OCI-LY1 (cell line): Measurements from ENCODE around the gene NIPAL3.
A peak's percentile ranks its signal among the peaks of the same experiment; 100 is the strongest.

Source experiments
- H2AFZ ChIP-seq: fragments of 200-600 bp; sonication (generic), shearing (Covaris generic); 2 replicates; pipeline ENCODE4 v1.6.0; 2014; ENCODE audit warnings: antibody characterized with exemption, mild to moderate bottlenecking, low read length
- H3F3A ChIP-seq: fragments of 200-600 bp; sonication (generic), shearing (Covaris generic); 2 replicates; pipeline ENCODE4 v1.6.0; 2014; ENCODE audit warnings: mild to moderate bottlenecking, antibody characterized with exemption, low read length, moderate library complexity; ENCODE audit not compliant: insufficient read depth
- H3K27ac ChIP-seq: fragments of 200-600 bp; sonication (generic); 2 replicates; pipeline ENCODE4 v1.5.1; 2014; ENCODE audit warnings: low read length, mixed run types, mild to moderate bottlenecking, low read depth; ENCODE audit not compliant: poor library complexity, severe bottlenecking
- H3K27me3 ChIP-seq: fragments of 200-600 bp; sonication (generic); 2 replicates; pipeline ENCODE4 v1.6.0; 2014; ENCODE audit warnings: antibody characterized with exemption, mild to moderate bottlenecking, low read length, moderate library complexity; ENCODE audit not compliant: insufficient read depth
- H3K36me3 ChIP-seq: fragments of 200-600 bp; sonication (generic); 2 replicates; pipeline ENCODE4 v1.6.1; 2014; ENCODE audit warnings: mild to moderate bottlenecking, antibody characterized with exemption, low read length, moderate library complexity, mixed read lengths; ENCODE audit not compliant: insufficient read depth
- H3K4me1 ChIP-seq: fragments of 200-600 bp; sonication (generic); 2 replicates; pipeline ENCODE4 v1.5.1; 2014; ENCODE audit warnings: mild to moderate bottlenecking, low read length, moderate library complexity; ENCODE audit not compliant: insufficient read depth, severe bottlenecking
- H3K4me2 ChIP-seq: fragments of 200-600 bp; sonication (generic), shearing (Covaris generic); 2 replicates; pipeline ENCODE4 v1.6.1; 2014; ENCODE audit warnings: low read length
- H3K4me3 ChIP-seq: fragments of 200-600 bp; sonication (generic); 2 replicates; pipeline ENCODE4 v1.5.1; 2014; ENCODE audit warnings: low read length, low read depth, mild to moderate bottlenecking, mixed read lengths; ENCODE audit not compliant: poor library complexity, severe bottlenecking
- H3K79me2 ChIP-seq: fragments of 200-600 bp; shearing (Covaris generic); 2 replicates; pipeline ENCODE4 v1.6.1; 2016; ENCODE audit warnings: mixed run types, low read length, mixed read lengths; ENCODE audit not compliant: insufficient read depth
- H3K9ac ChIP-seq: fragments of 200-600 bp; sonication (generic), shearing (Covaris generic); 2 replicates; pipeline ENCODE4 v1.6.1; 2014; ENCODE audit warnings: mild to moderate bottlenecking, low read length, mixed read lengths
- H3K9me2 ChIP-seq: fragments of 200-600 bp; sonication (generic), shearing (Covaris generic); 2 replicates; pipeline ENCODE4 v1.6.1; 2014; ENCODE audit warnings: low read depth, mild to moderate bottlenecking, low read length, mixed read lengths
- H3K9me3 ChIP-seq: fragments of 200-600 bp; shearing (Covaris generic); 2 replicates; pipeline ENCODE4 v1.6.1; 2014; ENCODE audit warnings: low read length, mixed read lengths
- H4K20me1 ChIP-seq: fragments of 200-600 bp; sonication (generic), shearing (Covaris generic); 2 replicates; pipeline ENCODE4 v1.6.0; 2016; ENCODE audit warnings: mild to moderate bottlenecking, low read length; ENCODE audit not compliant: insufficient read depth
- EZH2 ChIP-seq: fragments of 200-600 bp; sonication (generic), shearing (Covaris generic); IDR thresholded peaks from 2 replicates; pipeline ENCODE4 v1.8.0; 2017; ENCODE audit warnings: borderline replicate concordance, mixed run types, mild to moderate bottlenecking, antibody characterized with exemption, low read length, moderate library complexity, mixed read lengths
- TF ChIP-seq, protein P1 (sequence below): fragments of 200-600 bp; sonication (generic), shearing (Covaris generic); IDR thresholded peaks from 2 replicates; pipeline ENCODE4 v1.5.1; 2017; ENCODE audit warnings: mild to moderate bottlenecking, antibody characterized with exemption, low read length, moderate library complexity, mixed read lengths

The NIPAL3 gene

DNA sequence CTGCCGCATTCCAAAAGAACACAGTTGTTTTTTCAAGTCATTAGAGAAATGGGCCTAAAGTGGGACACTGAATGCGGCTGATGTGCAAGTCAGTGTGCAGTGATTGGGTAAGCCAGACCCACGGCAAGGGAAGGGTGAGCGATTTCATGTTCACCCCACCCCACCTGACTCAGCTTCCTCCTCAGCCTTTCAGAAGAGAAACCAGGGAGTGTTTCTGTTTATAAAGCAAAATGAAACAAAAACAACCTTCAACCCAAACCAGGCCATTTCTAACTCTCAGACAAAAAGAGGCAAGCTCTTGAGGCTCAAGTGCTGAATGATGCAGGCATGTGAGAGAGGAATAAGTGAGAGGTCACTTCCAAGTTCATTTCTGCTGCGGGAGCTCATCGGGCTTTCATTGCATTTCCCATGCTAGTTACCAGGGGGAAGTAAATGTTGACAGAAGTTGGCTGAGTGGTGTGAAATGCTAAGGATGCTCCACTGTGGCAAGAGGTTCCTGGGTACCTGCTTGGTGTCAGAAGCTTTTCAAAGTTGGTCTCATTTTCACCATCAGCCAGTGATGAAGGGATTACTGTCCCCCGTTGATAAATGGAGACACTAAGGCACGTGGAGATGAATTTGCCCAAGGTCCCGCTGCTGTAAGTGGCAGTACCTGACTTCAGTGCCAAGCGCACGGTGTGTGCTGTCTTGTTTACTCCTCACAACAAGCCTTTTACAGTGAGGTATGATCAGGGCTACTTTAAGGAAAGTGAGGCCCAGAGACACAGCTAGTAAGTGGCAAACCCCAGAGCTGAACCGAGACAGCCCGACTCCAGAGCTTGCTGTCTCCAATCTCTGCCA, 31.1 kb upstream of the NIPAL3 start:
- H3K27ac ChIP-seq: no peak overlapping the region

DNA sequence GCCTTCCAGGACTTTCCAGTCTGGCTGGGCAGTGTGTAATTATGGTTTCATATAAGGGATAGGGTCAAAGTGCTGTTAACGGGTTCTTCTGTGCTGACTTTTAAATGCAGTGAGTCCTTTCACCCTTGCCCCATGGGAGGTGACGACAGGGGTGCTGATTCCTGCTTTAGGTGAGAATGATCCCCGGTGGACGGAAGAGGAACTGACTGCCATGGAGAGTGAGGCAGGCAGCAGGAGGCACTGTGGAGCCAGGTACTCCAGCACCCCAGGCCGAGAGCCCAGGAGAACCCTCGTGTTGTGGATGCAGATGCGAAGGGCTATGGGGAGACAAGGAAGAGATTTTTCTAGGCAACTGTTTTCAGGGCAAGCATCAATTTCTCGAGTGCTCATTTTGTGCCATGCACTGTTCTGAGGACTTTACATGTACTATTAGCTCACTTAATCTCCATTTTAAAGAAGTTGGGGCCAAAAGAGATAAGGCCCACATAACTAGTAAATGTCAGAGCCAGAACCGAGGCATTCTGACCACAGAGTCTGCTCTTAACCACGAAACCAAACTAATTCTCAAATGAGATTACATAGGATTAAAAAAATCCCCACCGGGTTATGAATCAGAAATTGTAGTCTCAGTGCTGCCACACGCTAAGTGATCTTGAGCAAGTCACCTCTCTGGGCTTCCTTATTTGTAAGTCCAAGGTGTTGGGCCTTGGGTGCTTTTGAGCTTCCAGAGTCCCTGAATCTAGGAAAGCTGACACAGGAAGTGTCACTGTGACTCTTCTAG, 30.3 kb upstream of the NIPAL3 start:
- Histone ChIP-seq H3K4me1 (peaks cover 27% of the 10 kb centered on the region), H3K36me3 (no peaks in the 10 kb centered on the region; the same call in 1 of the 2 replicates), H3K4me3 (no peak overlapping the region), H3K27me3 (no peaks in the 10 kb centered on the region), H2AFZ (no peak overlapping the region), H3K9me3 (no peaks in the 10 kb centered on the region), H3K27ac (peak overlapping the region; percentile 48), H3K9me2 (no peaks in the 10 kb centered on the region), H3F3A (no peaks in the 10 kb centered on the region), H4K20me1 (no peaks in the 10 kb centered on the region), H3K4me2 (no peak overlapping the region; the same call in 1 of the 2 replicates), H3K79me2 (no peaks in the 10 kb centered on the region), H3K9ac (no peak overlapping the region)
- TF ChIP-seq, protein P1, sequence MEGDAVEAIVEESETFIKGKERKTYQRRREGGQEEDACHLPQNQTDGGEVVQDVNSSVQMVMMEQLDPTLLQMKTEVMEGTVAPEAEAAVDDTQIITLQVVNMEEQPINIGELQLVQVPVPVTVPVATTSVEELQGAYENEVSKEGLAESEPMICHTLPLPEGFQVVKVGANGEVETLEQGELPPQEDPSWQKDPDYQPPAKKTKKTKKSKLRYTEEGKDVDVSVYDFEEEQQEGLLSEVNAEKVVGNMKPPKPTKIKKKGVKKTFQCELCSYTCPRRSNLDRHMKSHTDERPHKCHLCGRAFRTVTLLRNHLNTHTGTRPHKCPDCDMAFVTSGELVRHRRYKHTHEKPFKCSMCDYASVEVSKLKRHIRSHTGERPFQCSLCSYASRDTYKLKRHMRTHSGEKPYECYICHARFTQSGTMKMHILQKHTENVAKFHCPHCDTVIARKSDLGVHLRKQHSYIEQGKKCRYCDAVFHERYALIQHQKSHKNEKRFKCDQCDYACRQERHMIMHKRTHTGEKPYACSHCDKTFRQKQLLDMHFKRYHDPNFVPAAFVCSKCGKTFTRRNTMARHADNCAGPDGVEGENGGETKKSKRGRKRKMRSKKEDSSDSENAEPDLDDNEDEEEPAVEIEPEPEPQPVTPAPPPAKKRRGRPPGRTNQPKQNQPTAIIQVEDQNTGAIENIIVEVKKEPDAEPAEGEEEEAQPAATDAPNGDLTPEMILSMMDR: peak; percentile 69
- no peak for TF ChIP-seq EZH2

More for the DNA sequence above, 31.1 kb upstream of the NIPAL3 start:
- Histone ChIP-seq H3K4me2 (no peak overlapping the region), H3K4me1 (peaks cover 27% of the 10 kb centered on the region), H3K9ac (no peak overlapping the region), H3K9me3 (no peaks in the 10 kb centered on the region), H3F3A (no peaks in the 10 kb centered on the region), H3K4me3 (no peak overlapping the region), H2AFZ (no peak overlapping the region), H3K9me2 (no peaks in the 10 kb centered on the region), H3K27me3 (no peaks in the 10 kb centered on the region), H3K36me3 (no peaks in the 10 kb centered on the region; the same call in 1 of the 2 replicates), H4K20me1 (no peaks in the 10 kb centered on the region), H3K79me2 (no peaks in the 10 kb centered on the region)
- TF ChIP-seq, protein P1: no peak
- TF ChIP-seq EZH2: no peak

DNA sequence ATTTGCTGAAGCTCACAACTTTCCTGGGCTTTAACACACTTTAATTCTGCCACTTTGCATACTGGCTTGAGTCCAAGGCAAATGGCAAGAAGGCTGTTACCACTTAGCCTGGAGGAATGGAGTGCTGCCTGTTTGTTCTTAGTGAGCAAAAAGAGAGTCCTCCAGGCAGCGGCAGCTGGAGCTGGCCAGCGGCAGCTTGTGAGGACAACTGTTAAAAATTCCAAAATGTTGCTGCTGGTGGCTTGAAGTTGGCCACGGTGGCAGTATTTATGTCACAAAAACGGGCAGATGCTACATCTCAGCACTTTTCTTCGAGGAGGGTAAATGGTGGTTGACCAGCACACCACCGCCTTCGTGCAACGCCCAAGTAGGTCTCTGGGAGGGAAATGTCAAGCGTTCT, 29.4 kb upstream of the NIPAL3 start:
- no peak for TF ChIP-seq EZH2
- TF ChIP-seq, protein P1: no peak
- Histone ChIP-seq H3K27me3 (no peaks in the 10 kb centered on the region), H3K4me1 (peaks cover 31% of the 10 kb centered on the region), H3K4me3 (no peak overlapping the region), H3K9me3 (no peaks in the 10 kb centered on the region), H3K4me2 (peak overlapping the region; percentile 15; the same call in 1 of the 2 replicates), H2AFZ (no peak overlapping the region), H3K9me2 (no peaks in the 10 kb centered on the region), H3K79me2 (no peaks in the 10 kb centered on the region), H3K9ac (no peak overlapping the region), H3K36me3 (no peaks in the 10 kb centered on the region; the same call in 1 of the 2 replicates), H4K20me1 (no peaks in the 10 kb centered on the region), H3F3A (no peaks in the 10 kb centered on the region), H3K27ac (peak overlapping the region; percentile 48)
